Mesendoderm (in vitro differentiated cells): Measurements from ENCODE around the gene DGKI.
"Not testable (repeated sequence)": the region's sequence is repeated elsewhere in the genome, so short reads cannot be mapped to it uniquely, and the experiment has no call there.

ENCODE experiments used
- DNase-seq: peaks from one replicate; pipeline ENCODE4 v3.0.0; 2013
- H2AK5ac ChIP-seq: 2 replicates; pipeline ENCODE4 v1.6.1; 2013; ENCODE audit warnings: low read length, inconsistent platforms
- H2BK120ac ChIP-seq: 2 replicates; pipeline ENCODE4 v1.6.1; 2013; ENCODE audit warnings: low read depth, mild to moderate bottlenecking, low read length, moderate library complexity, mixed read lengths
- H2BK15ac ChIP-seq: replicated peaks from 2 replicates; pipeline ENCODE4 v1.6.1; 2013; ENCODE audit warnings: low read depth, mild to moderate bottlenecking, moderate library complexity
- H2BK5ac ChIP-seq: 2 replicates; pipeline ENCODE4 v1.6.1; 2013; ENCODE audit warnings: low read length, inconsistent platforms
- H3K18ac ChIP-seq: 2 replicates; pipeline ENCODE4 v1.6.1; 2013; ENCODE audit warnings: mild to moderate bottlenecking, low read length, mixed read lengths
- H3K23ac ChIP-seq: one replicate; pipeline ENCODE4 v1.6.1; 2013; ENCODE audit warnings: low read length
- H3K27ac ChIP-seq: 2 replicates; pipeline ENCODE4 v1.5.1; 2013; ENCODE audit warnings: low read depth, mild to moderate bottlenecking, inconsistent platforms, low read length, moderate library complexity
- H3K27me3 ChIP-seq: 2 replicates; pipeline ENCODE4 v1.6.1; 2013; ENCODE audit warnings: low read length, control low read depth, mild to moderate bottlenecking, inconsistent platforms; ENCODE audit not compliant: insufficient read depth, poor library complexity
- H3K36me3 ChIP-seq: 2 replicates; pipeline ENCODE4 v1.6.1; 2013; ENCODE audit warnings: low read length, inconsistent platforms; ENCODE audit not compliant: control insufficient read depth, insufficient read depth
- H3K4ac ChIP-seq: one replicate; pipeline ENCODE4 v1.6.1; 2013; ENCODE audit warnings: low read depth, mild to moderate bottlenecking, low read length, moderate library complexity
- H3K4me1 ChIP-seq: 2 replicates; pipeline ENCODE4 v1.6.1; 2013; ENCODE audit warnings: low read depth, low read length, inconsistent platforms; ENCODE audit not compliant: control insufficient read depth
- H3K4me2 ChIP-seq: 2 replicates; pipeline ENCODE4 v1.6.1; 2013; ENCODE audit warnings: low read length
- H3K4me3 ChIP-seq: 2 replicates; pipeline ENCODE4 v1.5.1; 2013; ENCODE audit warnings: mild to moderate bottlenecking, low read length
- H3K56ac ChIP-seq: one replicate; pipeline ENCODE4 v1.6.1; 2013; ENCODE audit warnings: low read length
- H3K79me1 ChIP-seq: 2 replicates; pipeline ENCODE4 v1.6.1; 2013; ENCODE audit warnings: low read length, inconsistent platforms
- H3K79me2 ChIP-seq: 2 replicates; pipeline ENCODE4 v1.6.1; 2013; ENCODE audit warnings: mild to moderate bottlenecking, low read length; ENCODE audit not compliant: control insufficient read depth, insufficient read depth
- H3K9ac ChIP-seq: 2 replicates; pipeline ENCODE4 v1.6.1; 2013; ENCODE audit warnings: low read length, inconsistent platforms
- H4K5ac ChIP-seq: one replicate; pipeline ENCODE4 v1.6.1; 2013; ENCODE audit warnings: low read length
- H4K8ac ChIP-seq: one replicate; pipeline ENCODE4 v1.6.1; 2013; ENCODE audit warnings: low read depth, mild to moderate bottlenecking, control low read depth, low read length, moderate library complexity
- WGBS: extraction: QIAGEN DNeasy Blood & Tissue Kit; methylation state at CpG from one replicate; pipeline ENCODE4 v1.1.7; 2013; ENCODE audit warnings: low lambda C conversion rate, missing lambda C conversion rate; ENCODE audit not compliant: insufficient coverage; ENCODE audit errors: extremely low coverage; 5-methylcytosine and 5-hydroxymethylcytosine counted together

Gene DGKI

GRCh38 chr7:137836541-137836940 is 10.2 kb downstream of the DGKI start:
- no peak overlapping the region for H3K4me2 ChIP-seq
- H3K27me3 ChIP-seq: no peaks in the 10 kb centered on the region
- no peak overlapping the region for H2BK5ac ChIP-seq
- no peak overlapping the region for H3K27ac ChIP-seq
- H2BK15ac ChIP-seq: no peak overlapping the region
- WGBS: no CpG with 5 or more reads among the region's 1 CpG
- no peaks in the 10 kb centered on the region for H3K36me3 ChIP-seq
- no peak for DNase-seq
- H3K23ac ChIP-seq: no peak overlapping the region
- no peaks in the 10 kb centered on the region for H3K79me1 ChIP-seq
- H3K18ac ChIP-seq: no peak overlapping the region
- no peak overlapping the region for H3K56ac ChIP-seq
- no peak overlapping the region for H3K9ac ChIP-seq
- no peak overlapping the region for H3K4ac ChIP-seq
- no peak overlapping the region for H4K5ac ChIP-seq
- H2AK5ac ChIP-seq: no peak overlapping the region
- no peak overlapping the region for H3K4me3 ChIP-seq
- H4K8ac ChIP-seq: no peak overlapping the region
- H2BK120ac ChIP-seq: no peak overlapping the region
- no peaks in the 10 kb centered on the region for H3K79me2 ChIP-seq
- peaks cover 2% of the 10 kb centered on the region for H3K4me1 ChIP-seq

- Histone ChIP-seq H3K23ac (no peak overlapping the region), H3K4me2 (no peak overlapping the region), H3K4ac (no peak overlapping the region), H2BK120ac (no peak overlapping the region), H3K27ac (no peak overlapping the region), H3K9ac (no peak overlapping the region), H3K27me3 (no peaks in the 10 kb centered on the region), H3K4me3 (no peak overlapping the region), H3K36me3 (no peaks in the 10 kb centered on the region), H2BK15ac (no peak overlapping the region), H3K18ac (no peak overlapping the region), H3K4me1 (peaks cover 2% of the 10 kb centered on the region), H2AK5ac (no peak overlapping the region), H4K5ac (no peak overlapping the region), H3K79me2 (no peaks in the 10 kb centered on the region), H3K56ac (no peak overlapping the region), H2BK5ac (no peak overlapping the region), H4K8ac (no peak overlapping the region), H3K79me1 (no peaks in the 10 kb centered on the region)
- WGBS: no CpG with 5 or more reads among the region's 3 CpGs
- DNase-seq: no peak
These were observed 10.7 kb downstream of the DGKI start for GRCh38 chr7:137836113-137836509.

- Histone ChIP-seq H2AK5ac (no peak overlapping the region), H3K18ac (no peak overlapping the region), H3K9ac (no peak overlapping the region), H4K8ac (no peak overlapping the region), H3K27ac (no peak overlapping the region), H3K56ac (no peak overlapping the region), H3K79me1 (no peaks in the 10 kb centered on the region), H3K79me2 (no peaks in the 10 kb centered on the region), H2BK5ac (no peak overlapping the region), H2BK120ac (no peak overlapping the region), H3K36me3 (no peaks in the 10 kb centered on the region), H3K4me1 (peaks cover 2% of the 10 kb centered on the region), H3K4ac (no peak overlapping the region), H2BK15ac (no peak overlapping the region), H3K4me2 (no peak overlapping the region), H4K5ac (no peak overlapping the region), H3K23ac (no peak overlapping the region), H3K27me3 (no peaks in the 10 kb centered on the region), H3K4me3 (no peak overlapping the region)
- 100% methylated on average over 1 of the region's 3 CpGs for WGBS
- DNase-seq: no peak
These were observed 11.2 kb downstream of the DGKI start for GRCh38 chr7:137835486-137836112.

DNA sequence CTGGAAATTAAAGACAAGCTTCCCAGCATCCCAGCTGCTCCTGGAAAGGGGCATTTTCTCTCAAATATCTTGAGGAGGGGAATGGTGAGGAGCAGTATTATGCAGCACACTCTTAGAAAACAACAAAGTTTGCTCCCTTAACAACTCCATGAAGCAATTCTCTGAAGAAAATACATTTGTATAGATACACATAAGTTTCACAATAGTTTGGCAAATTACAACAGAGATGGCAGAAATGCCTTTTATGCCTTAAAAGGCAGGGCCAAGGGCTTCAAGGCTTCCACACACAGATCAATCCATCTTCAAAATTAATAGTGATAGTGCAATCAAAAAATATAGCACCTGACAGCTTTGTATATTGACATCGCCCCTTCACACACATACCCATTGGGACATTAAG is 12.2 kb downstream of the DGKI start:
- no CpG with 5 or more reads among the region's 1 CpG for WGBS
- Histone ChIP-seq H3K18ac (no peak overlapping the region), H3K27ac (no peak overlapping the region), H3K9ac (no peak overlapping the region), H2BK120ac (no peak overlapping the region), H3K4ac (no peak overlapping the region), H3K4me3 (no peak overlapping the region), H2AK5ac (no peak overlapping the region), H2BK15ac (no peak overlapping the region), H3K79me1 (no peaks in the 10 kb centered on the region), H2BK5ac (no peak overlapping the region), H3K23ac (no peak overlapping the region), H3K79me2 (no peaks in the 10 kb centered on the region), H3K56ac (no peak overlapping the region), H3K4me2 (no peak overlapping the region), H3K27me3 (no peaks in the 10 kb centered on the region), H4K5ac (no peak overlapping the region), H3K36me3 (no peaks in the 10 kb centered on the region), H4K8ac (no peak overlapping the region), H3K4me1 (no peaks in the 10 kb centered on the region)
- DNase-seq: no peak

- not testable (repeated sequence) for H3K4me3 ChIP-seq, H2BK15ac ChIP-seq
These were observed 13.8 kb downstream of the DGKI start for GRCh38 chr7:137832990-137833389.

DNA sequence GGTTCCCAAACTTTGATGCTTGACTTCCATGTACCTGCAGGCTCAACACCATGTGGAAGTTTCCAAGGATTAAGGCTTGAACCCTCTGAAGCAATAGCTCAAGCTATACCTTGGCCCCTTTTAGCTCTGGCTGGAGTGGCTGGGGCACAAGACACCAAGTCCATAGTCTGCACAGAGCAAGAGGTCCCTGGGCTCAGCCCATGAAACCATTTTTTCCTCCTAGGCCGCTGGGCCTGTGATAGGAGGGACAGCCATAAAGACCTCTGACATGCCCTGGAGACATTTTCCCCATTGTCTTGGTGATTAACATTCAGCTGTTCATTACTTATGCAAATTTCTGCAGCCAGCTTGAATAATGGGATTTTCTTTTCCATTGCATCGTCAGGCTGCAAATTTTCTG is 14.4 kb downstream of the DGKI start:
- Histone ChIP-seq H3K79me2 (no peaks in the 10 kb centered on the region), H3K23ac (no peak overlapping the region), H3K56ac (no peak overlapping the region), H3K9ac (no peak overlapping the region), H3K4me1 (no peaks in the 10 kb centered on the region), H2BK15ac (no peak overlapping the region), H4K8ac (no peak overlapping the region), H3K4me2 (no peak overlapping the region), H3K79me1 (no peaks in the 10 kb centered on the region), H4K5ac (no peak overlapping the region), H2BK120ac (no peak overlapping the region), H3K27me3 (no peaks in the 10 kb centered on the region), H3K4ac (no peak overlapping the region), H2BK5ac (no peak overlapping the region), H3K27ac (no peak overlapping the region), H2AK5ac (no peak overlapping the region), H3K18ac (no peak overlapping the region), H3K4me3 (no peak overlapping the region), H3K36me3 (no peaks in the 10 kb centered on the region)
- no CpG with 5 or more reads among the region's 2 CpGs for WGBS
- DNase-seq: no peak

More at GRCh38 chr7:137832990-137833389, 13.8 kb downstream of the DGKI start:
- H3K23ac ChIP-seq, H2BK120ac ChIP-seq, H2BK5ac ChIP-seq, H4K8ac ChIP-seq, H3K27ac ChIP-seq, H3K36me3 ChIP-seq, H3K79me2 ChIP-seq, H3K79me1 ChIP-seq, H3K18ac ChIP-seq, H3K27me3 ChIP-seq, H3K9ac ChIP-seq, H3K56ac ChIP-seq, H3K4me1 ChIP-seq, H4K5ac ChIP-seq, H3K4ac ChIP-seq, DNase-seq, H2AK5ac ChIP-seq, H3K4me2 ChIP-seq: not testable (repeated sequence)
- WGBS: no CpG with 5 or more reads among the region's 2 CpGs
